ENCODE data around the gene TP53BP2. TPM values are rescaled to one million over a fixed set of nuclear protein-coding genes. Genes with fewer than 3 reads are reported as not detected.

The TP53BP2 gene
- polyA plus RNA-seq, 1 experiment, result 18.6 TPM

DNA sequence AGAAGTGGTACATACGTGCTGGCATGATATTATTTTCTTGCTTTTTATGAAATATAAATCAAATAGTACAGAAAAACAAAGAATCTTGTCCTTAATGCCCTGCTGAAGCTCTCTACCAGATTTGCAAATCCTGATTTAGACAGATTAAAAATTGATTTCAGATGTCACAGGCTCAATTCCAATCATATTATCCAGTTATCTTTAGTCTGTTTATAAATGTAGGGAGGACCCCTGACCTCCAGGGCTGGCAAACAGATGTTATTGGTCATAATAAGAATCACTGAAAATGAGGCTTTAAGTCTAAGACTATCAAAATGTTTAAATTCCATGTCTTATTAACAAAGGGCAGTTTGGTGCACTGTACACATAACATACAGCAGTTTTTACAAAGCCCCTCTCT, 62.1 kb downstream of the TP53BP2 start:
- ChIA-PET CTCF (interaction anchor here (1.8 kb wide), 1 partner anchor 12 kb away, joined by 3 read pairs; no protein-coding TSS in a partner anchor), POLR2A (no interaction called here)
- Histone ChIP-seq H3K27me3 (ENCODE audit: control insufficient read depth, insufficient read depth, low read length) (no peaks in the 10 kb centered on the region), H3K36me3 (ENCODE audit: control insufficient read depth, insufficient read depth, low read length) (peaks cover 11% of the 10 kb centered on the region), H3K4me3 (ENCODE audit: low read depth, low read length) (no peak overlapping the region)
- TF ChIP-seq, protein P1, sequence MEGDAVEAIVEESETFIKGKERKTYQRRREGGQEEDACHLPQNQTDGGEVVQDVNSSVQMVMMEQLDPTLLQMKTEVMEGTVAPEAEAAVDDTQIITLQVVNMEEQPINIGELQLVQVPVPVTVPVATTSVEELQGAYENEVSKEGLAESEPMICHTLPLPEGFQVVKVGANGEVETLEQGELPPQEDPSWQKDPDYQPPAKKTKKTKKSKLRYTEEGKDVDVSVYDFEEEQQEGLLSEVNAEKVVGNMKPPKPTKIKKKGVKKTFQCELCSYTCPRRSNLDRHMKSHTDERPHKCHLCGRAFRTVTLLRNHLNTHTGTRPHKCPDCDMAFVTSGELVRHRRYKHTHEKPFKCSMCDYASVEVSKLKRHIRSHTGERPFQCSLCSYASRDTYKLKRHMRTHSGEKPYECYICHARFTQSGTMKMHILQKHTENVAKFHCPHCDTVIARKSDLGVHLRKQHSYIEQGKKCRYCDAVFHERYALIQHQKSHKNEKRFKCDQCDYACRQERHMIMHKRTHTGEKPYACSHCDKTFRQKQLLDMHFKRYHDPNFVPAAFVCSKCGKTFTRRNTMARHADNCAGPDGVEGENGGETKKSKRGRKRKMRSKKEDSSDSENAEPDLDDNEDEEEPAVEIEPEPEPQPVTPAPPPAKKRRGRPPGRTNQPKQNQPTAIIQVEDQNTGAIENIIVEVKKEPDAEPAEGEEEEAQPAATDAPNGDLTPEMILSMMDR (IDR thresholded peaks at IDR 0.05; ENCODE audit: insufficient read depth, low read depth, low read length), result no peak
- DNase-seq (ENCODE audit: low read depth), result no peak

DNA sequence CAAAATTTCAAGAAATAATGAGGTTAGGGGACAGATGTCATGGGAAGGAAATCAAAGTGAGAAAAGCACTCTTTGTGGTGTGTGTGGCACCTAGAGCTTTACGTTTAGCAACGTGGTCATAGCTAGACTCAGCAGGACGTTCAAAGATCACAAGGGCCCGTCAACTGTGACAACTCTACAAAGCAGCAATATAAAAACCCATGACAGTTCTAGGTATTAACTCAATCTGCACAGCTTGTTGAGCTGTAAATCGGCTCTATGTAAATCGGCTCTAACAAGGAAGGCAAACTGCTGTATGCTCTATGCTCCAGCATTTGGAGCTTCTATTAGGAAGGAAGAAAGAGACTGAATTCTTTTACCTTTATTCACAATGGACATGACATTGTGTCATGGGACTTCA, 64.8 kb downstream of the TP53BP2 start:
- CTCF ChIA-PET, result interaction anchor here (1.5 kb wide), 1 partner anchor 32 kb away, joined by 5 read pairs; no protein-coding TSS in a partner anchor
- Histone ChIP-seq H3K4me3 (ENCODE audit: low read depth, low read length) (no peak overlapping the region), H3K36me3 (ENCODE audit: control insufficient read depth, insufficient read depth, low read length) (peaks cover 17% of the 10 kb centered on the region), H3K27me3 (ENCODE audit: control insufficient read depth, insufficient read depth, low read length) (no peaks in the 10 kb centered on the region)
- POLR2A ChIA-PET, result no interaction called here
- DNase-seq (ENCODE audit: low read depth), result no peak
- TF ChIP-seq, protein P1 (IDR thresholded peaks at IDR 0.05; ENCODE audit: insufficient read depth, low read depth, low read length), result no peak

DNA sequence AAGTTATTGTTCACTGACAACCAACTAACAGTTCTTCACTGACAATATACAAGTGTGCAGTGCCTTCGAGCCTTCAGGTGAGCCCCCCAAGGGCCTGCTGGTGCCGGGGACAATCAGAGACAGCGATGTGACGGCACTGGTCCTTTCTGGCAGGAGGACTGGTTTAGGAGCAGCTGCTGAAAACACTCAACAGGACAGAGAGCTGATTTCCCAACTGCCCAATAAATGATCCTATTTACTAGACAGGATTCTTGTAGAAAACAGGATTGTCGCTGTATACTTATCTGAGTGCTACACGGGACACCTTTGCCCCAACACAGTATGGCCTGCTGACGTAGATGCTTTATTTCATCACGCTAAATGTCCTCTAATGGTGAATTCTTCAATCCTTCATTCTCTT, 65.4 kb downstream of the TP53BP2 start:
- Histone ChIP-seq H3K4me3 (ENCODE audit: low read depth, low read length) (no peak overlapping the region), H3K36me3 (ENCODE audit: control insufficient read depth, insufficient read depth, low read length) (peaks cover 17% of the 10 kb centered on the region), H3K27me3 (ENCODE audit: control insufficient read depth, insufficient read depth, low read length) (no peaks in the 10 kb centered on the region)
- POLR2A ChIA-PET, result interaction anchor here (0.7 kb wide), 1 partner anchor 76 kb away, joined by 3 read pairs; no protein-coding TSS in a partner anchor
- no peak for DNase-seq (ENCODE audit: low read depth)
- CTCF ChIA-PET, result interaction anchor here (1.2 to 1.5 kb wide), 3 partner anchors 10 to 31 kb away, joined by 3 to 5 read pairs (median 3); no protein-coding TSS in a partner anchor
- TF ChIP-seq, protein P1 (IDR thresholded peaks at IDR 0.05; ENCODE audit: insufficient read depth, low read depth, low read length), result no peak

DNA sequence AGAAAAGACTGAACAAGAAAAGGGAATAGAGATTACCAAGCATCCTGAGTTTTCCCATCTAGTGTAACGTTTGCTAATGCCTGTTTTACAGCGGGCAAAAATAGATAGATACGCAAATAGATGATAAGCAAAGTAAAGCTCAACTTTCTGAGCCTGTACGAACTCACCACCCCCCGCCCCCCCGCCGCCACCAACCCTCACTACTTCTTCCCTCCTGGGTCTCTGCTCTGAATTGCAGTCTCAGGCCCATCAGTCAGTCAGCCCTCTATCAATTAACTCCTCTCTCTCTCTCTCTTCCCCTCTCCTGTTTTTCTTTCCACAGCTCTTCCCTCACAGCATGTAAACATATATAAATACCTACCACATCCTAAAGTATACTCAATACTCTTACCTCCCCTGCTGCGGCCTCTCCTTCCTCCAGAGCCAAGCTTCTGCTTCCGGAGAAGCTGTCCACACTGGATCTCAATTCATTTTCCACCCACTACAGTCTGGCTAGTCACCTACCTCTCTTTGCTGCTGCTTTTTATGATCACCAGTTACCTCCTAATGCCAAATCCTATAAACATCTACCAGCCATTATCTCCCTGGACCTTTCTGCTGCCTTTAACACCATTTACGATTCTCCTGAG, 68.8 kb downstream of the TP53BP2 start:
- POLR2A ChIA-PET, result no interaction called here
- CTCF ChIA-PET, result no interaction called here
- TF ChIP-seq, protein P1 (IDR thresholded peaks at IDR 0.05; ENCODE audit: insufficient read depth, low read depth, low read length), result no peak

DNA sequence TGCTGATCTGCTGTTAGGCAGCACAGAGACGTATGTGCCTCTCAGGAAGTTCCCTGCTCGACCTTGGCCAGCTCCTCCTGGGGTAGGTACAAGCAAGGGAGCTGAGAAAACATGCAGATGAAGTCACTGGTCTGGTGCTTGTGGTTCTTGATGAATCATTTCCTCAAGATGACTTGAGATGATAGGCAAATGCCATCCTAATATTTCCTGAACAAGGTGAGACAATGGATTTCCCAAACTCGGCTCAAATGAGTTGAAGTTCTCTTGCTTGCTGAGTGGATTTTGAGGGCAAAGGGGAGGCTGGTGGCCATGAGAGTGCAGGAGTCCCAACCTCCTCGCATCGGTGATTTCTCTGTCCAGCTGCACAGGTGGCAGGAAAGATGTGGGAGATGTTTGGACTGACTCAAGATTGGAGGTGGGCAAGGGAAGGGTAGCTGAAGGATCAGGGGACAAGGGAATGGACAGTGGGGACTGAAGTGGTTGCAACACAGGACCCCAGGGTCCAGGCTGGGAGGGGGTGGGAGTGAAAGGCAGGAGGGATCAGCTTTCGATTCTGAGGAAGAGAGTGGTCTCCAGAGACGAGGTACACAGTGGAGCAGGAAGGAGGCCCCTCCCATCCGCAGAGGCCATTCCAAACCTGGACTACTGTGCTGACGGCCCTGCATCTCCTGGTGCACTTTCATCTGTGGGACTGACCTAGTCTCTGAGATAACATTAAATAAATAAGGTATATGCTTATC, 69.5 kb downstream of the TP53BP2 start:
- CTCF ChIA-PET, result interaction anchor here (1.1 kb wide), 1 partner anchor 64 kb away, joined by 4 read pairs; the partner anchor contains the start of gene CAPN2
- TF ChIP-seq, protein P1 (IDR thresholded peaks at IDR 0.05; ENCODE audit: insufficient read depth, low read depth, low read length), result no peak
- peaks cover 15% of the 10 kb centered on the region for H3K36me3 ChIP-seq (ENCODE audit: control insufficient read depth, insufficient read depth, low read length)
- POLR2A ChIA-PET, result no interaction called here
- H3K4me3 ChIP-seq (ENCODE audit: low read depth, low read length), result no peak overlapping the region
- peak; percentile 35 for DNase-seq (ENCODE audit: low read depth)
- H3K27me3 ChIP-seq (ENCODE audit: control insufficient read depth, insufficient read depth, low read length), result no peaks in the 10 kb centered on the region

More for the DNA sequence above, 68.8 kb downstream of the TP53BP2 start:
- no peaks in the 10 kb centered on the region for H3K27me3 ChIP-seq (ENCODE audit: control insufficient read depth, insufficient read depth, low read length)
- DNase-seq (ENCODE audit: low read depth), result no peak
- H3K36me3 ChIP-seq (ENCODE audit: control insufficient read depth, insufficient read depth, low read length), result peaks cover 15% of the 10 kb centered on the region
- H3K4me3 ChIP-seq (ENCODE audit: low read depth, low read length), result no peak overlapping the region
